GM04503 (cell line): ENCODE measurements around the gene MYLK.
"Not testable (repeated sequence)": the region's sequence is repeated elsewhere in the genome, so short reads cannot be mapped to it uniquely, and the experiment has no call there.

Source experiments
- DNase-seq: peaks from one replicate; pipeline ENCODE4 v3.0.0-alpha.2; 2012; ENCODE audit warnings: low read depth

MYLK gene

DNA sequence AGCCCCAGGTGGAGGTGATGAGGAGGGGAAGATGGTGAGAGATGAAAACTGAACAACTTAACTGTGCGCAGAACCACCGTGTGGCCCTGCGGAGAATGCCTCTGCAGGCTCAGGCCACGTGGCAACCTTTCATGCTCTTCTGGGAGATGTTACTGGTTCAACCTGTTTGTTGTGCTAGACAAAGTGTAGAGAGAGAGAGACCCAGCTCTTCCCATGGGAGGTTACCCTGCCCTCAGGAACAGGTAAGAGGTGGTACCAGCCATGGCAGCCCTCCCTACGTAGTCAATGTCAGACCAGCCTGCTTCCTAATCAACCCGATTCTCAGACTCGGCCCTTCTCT, 262.3 kb downstream of the MYLK start:
- no peak for DNase-seq

DNA sequence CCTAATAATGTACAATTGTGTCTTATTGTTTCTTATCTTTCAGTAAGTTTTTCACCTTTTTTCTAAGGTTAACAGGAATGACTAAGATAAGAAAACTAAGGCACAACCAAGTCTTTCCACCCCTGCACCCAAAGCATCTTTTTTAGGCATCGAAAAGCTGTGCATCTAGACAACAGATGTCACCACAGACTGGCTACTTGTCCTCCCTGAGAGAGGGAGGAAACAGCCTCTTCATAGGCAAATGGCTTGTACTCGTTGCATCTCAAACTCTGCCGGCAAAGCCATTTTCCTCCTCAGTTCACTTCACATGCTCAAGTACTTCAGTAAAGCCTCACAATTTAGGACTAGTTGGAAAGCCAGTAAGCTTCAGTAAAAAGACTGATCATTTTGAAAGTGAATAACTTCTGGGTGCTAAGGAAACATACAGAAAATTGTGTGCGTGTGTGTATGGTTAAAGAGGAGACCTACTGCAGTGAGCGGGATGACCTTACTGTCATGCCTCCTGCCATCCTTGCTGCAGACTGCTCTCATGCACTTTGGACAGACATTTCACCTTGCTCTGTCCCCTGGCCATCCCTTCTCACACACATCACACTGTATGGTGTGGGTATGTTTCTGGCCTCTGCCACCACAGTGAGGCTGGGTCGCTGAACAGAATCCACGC, 262.8 kb downstream of the MYLK start:
- DNase-seq = no peak

DNA sequence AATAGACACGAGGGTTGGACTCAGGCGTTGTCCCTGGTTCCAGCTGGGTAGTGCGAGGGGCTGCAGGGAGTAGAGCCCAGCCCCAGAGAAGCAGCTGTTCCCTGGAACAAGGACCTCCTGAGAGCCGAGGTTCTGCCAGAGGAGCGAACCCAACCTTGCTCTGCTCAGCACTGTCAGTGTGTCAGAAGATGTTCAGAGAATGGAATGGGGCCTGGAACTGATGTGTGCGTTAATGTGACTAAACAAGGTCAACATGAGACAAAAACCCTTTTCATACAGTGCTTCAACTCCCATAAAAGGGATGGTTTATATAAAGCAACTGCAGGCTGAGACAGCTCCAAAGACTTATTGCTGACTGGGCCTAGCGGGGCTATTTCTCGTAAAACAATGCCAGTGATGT, 263.8 kb downstream of the MYLK start:
- no peak for DNase-seq

DNA sequence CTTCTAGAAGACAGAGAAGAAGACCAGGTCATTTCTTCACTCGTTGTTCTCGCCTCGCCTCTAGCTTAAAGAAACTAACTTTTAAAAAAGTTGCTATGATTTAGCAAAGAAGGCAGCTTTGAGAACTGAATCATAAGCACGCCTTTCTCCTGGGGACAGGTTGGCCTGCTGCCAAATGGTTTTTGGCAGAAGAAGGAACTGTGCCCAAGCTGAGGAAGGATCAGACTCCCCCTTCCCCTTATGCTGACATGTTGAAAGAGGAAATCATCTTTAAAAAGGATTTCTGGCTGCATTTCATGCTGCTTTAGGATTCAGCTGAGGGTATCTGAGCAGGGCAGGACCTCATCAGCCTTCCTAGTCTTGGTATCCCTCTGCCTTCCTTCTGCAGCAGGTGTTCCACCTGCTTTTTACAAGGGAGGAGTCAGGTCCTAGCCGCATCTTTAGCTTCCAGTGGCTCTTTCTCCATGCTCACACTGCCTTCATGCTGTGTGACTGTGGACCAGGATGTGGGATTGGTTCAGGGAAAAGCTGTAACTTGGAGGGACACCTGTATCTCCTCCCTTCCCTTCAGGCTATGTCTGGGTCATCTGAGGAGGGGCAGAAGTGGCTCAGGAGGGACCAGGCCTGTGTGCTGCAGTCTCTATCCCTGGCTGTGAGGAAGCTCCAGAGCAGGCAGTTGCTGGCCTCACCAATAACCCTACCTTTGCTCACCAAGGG, 265.2 kb downstream of the MYLK start:
- DNase-seq = peak; percentile 31

DNA sequence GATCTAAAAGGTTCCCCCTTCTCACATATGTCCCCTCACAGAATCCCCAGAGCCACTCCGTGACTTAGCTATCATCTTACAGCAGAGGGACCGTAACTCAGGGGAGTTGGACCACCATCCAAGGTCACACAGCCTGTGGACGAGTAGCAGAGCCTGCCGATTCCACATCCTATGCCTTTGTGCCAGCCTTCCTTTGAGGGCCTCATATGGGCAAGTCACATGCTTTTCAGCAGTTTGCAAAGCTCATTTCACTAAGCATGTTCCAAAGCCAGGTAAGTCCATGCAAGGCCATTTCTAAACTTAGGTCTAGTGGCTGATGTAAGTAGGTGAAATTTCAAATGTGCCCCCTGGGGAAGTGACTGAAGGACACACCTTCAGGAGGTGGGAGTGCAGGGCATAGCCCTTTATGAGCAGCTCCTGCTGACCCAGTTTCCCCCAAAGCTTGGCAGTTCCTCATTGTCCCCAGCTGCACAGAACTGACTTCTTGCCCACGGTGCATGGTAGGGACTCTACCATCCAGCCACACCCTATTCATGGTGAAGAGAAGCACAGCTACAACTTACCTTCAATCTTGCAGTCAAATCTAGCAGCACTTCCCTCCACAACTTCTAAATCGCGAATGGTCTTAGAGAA, 265.9 kb downstream of the MYLK start:
- DNase-seq = no peak

DNA sequence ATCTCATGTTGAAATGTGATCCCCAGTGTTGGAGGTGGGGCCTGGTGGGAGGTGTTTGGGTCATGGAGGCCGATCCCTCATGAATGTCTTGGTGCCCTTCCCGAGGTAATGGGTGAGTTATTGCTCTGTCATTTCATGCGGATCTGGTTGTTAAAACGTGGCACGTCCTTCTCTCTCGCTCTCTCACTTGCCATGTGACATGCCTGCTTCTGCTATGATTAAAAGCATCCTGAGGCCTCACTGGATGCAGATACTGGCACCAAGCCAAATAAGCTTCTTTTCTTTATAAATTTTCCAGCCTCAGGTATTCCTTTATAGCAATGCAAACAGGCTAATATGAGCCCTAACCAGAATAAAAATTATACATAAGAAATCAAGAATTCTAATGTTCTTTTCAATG, 267.5 kb downstream of the MYLK start:
- no peak for DNase-seq

DNA sequence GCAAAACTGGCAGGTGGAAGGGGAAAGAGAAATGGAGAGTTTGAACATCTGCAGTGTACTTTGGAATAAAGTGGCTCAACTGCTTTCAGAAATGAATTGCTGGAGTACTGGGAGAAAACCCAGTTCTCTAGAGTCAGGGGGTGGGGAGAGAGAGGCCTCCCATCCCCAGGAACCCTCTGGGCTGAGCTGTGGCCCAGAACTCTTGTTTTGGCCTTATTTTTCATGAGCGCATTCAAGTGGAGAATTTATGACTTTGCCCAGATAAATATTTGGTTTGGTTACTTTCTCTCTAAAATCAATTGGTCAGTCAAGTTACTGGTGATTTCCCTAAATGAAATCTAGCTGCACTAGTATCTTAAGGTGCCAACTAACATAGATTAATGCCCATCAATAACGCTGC, 270.6 kb downstream of the MYLK start:
- no peak for DNase-seq

DNA sequence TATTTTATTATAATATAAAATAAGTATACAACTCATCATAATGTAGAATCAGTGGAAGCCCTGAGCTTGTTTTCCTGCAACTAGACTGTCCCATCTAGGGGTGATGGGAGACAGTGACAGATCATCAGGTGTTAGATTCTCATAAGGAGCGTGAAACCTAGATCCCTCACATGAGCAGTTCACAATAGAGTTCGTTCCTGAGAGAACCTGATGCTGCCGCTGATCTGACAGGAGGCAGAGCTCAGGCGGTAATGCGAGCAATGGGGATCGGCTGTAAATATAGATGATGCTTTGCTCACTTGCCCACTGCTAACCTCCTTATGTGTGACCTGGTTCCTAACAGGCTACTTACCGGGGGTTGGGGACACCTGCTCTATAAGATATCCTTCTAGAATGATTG, 272.5 kb downstream of the MYLK start:
- not testable (repeated sequence) for DNase-seq

DNA sequence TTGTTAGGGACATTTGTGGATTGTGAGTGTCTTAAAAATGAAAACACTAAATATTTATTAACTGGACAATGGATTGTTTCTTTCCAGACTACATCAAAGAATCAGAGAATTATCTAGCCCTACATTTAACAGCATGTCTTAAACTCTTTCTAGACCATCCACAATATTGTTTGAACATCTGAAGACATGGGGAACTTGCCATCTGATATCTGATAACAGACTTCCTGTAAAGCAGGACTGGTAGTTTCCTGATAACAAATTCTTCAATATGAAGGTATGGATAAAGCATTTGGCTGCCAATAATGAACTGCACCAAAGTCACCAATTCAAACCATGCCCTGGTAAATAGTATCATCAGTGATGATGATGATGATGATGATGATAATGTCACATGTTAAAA, 273.1 kb downstream of the MYLK start:
- DNase-seq = no peak

DNA sequence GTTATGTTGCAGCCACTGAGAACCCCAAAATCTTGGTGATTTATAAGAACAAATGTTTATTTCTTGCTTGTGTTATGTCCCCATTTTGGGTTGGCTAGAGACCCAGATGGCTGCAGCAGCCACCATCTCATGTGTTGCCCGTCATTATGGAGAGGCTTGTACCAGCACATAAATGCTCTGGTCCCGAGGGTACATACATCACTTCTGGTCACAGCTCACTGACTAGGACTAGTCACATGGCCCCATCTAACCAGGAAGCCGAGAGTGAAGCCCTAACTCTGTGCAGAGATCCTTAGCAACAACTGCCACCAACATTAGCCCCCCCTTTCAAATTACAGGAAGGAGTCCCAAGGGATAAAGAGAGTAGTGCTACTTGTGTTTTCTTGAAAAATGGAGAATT, 273.8 kb downstream of the MYLK start:
- DNase-seq = no peak

DNA sequence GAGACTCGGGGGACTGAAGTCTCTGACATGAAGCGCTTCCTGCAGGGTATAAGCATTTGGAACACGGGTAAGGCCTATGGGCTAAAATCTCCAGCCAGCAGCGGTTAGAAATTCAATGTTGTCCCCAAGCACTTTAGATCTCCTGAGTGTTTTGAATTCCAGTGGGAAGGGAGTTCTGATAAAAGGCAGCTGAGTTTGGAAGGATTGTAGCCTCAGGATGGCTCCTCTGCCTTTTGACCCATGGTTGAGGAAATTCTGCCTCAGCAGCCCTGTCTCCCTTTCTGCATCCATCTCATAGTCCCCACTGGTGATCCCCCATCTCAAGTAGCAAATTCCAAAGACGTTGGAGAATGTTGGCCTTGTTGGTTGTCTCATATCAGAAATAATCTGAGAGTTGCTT, 275.1 kb downstream of the MYLK start:
- no peak for DNase-seq

DNA sequence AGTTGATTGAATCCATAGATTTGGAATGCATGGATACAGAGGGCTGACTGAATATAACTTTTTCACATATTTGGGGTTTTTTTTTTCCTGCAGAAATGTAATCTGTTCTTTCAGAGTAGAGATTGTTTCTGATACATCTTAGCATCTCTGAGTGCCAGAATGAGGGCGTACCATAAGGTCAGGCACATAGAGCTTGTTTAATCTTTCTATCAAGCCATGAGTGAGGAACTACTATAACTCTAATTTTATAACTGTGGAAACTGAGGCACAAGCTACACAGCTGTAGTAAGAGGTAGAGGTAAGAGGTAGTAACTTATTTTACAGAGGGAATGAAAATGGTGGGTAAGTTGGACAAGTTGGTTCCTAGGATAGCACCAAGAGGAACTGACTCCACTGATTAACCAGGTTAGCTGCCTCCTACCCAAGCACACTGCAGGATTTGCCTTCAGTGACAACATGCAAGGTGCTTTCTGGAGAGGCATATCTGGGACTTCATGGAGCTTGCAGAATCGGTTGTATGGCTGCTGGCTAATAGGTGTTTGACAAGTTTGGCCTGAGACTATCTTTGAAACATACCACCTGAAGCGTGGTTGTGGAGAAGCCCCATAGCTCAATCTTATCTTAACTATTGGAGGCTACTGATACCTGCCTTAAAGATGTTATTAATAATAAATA, 275.7 kb downstream of the MYLK start:
- DNase-seq = no peak

DNA sequence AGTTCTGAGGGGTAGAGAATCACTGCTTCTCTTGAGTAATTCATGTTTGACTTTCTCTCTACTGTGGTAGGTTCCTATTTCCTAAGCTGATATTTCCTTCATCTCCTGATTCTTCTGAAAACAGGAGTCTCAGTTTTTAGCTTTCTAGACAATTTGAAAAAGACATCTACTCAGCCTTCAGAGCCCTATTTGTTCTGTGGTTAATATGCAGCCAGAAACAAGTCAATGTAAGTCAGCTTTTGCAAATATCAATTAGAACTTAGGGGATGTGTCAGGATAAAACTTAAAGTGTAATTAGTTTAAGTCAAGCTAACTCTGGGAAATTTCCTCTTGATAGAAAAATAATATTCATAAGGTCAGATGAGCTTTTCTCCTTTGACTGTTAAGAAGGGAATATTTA, 277.6 kb downstream of the MYLK start:
- DNase-seq = no peak

DNA sequence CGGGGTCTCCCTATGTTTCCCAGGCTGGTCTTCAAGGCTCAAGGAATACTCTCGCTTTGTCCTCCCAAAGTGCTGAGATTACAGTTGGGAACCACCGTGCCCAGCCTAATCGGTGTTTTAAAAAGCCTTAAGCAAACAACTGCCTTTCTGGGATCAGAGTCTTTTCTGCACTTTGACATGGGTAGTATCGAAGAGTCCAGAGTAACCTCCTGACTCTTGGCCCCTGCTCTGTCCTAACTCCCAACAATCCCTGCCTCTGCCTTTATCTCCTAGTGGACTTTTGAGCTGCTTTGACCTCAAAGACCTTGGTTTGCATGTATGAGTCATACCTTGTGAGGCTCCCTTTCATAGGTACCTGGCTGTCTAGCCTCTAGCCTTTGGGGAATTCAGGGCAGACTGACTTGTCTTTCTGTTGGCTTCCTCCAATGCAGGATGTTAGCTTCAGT, 278.3 kb downstream of the MYLK start:
- DNase-seq = no peak

DNA sequence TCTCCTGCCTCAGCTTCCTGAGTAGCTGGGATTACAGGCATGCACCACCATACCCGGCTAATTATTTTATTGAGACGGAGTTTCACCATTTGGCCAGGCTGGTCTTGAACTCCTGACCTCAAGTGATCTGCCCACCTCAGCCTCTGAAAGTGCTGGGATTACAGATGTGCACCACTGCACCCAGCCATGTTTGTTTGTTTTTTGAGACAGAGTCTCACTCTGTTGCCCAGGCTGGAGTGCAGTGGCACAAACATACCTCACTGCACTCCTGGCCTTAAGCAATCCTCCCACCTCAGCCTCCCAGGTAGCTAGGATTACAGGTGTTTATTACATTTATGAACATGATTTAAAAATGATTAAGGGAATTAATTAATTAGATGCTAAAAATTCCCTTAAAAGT, 281.0 kb downstream of the MYLK start:
- DNase-seq = not testable (repeated sequence)

DNA sequence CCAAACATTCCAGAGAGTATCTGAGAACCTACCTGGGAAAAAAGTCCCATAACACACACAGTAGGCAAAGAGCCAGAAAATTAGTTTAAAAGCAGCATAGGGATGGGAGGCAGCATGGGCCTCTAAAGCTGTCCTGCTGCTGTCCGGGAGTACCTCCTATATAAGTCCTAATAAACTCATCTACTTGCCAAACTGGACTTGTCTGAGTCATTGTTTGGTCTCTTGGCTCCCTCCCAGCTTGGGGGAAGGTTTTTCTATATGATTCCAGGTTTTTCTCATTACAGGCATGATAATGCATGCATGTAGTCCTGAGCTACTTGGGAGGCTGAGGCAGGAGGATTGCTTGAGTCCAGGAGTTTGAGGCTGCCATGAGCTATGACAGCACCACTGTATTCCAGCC, 281.8 kb downstream of the MYLK start:
- no peak for DNase-seq

DNA sequence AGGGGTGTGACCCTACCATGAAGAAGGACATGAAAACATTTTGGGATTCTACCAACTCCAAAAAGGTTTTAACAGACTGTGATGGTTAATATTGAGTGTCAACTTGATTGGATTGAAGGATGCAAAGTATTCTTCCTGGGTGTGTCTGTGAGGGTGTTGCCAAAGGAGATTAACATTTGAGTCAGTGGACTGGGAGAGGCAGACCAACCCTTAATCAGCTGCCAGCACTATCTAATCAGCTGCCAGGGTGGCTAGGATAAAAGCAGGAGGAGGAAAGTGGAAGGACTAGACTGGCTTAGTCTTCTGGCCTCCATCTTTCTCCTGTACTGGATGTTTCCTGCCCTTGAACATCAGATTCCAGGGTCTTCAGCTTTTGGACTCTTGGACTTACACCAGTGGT, 283.3 kb downstream of the MYLK start:
- not testable (repeated sequence) for DNase-seq

DNA sequence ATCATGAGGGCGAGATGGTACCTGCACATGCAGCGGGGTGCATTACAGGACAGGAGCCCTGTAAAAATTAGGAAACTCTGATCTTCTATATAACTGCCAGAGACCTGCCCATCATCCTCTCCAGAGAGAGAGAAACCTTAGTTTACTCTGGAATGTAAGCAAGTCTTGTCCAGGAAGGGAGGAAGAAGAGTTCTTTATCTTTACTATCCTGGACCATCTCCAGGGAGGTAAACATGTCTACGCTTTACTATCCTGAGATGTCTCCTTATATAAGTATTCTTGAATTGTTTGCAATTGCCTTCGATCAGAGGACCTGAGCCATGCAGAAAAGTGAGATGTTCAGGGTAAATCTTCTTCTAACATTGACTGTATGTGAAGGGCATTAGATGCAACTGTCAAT, 286.6 kb downstream of the MYLK start:
- no peak for DNase-seq

DNA sequence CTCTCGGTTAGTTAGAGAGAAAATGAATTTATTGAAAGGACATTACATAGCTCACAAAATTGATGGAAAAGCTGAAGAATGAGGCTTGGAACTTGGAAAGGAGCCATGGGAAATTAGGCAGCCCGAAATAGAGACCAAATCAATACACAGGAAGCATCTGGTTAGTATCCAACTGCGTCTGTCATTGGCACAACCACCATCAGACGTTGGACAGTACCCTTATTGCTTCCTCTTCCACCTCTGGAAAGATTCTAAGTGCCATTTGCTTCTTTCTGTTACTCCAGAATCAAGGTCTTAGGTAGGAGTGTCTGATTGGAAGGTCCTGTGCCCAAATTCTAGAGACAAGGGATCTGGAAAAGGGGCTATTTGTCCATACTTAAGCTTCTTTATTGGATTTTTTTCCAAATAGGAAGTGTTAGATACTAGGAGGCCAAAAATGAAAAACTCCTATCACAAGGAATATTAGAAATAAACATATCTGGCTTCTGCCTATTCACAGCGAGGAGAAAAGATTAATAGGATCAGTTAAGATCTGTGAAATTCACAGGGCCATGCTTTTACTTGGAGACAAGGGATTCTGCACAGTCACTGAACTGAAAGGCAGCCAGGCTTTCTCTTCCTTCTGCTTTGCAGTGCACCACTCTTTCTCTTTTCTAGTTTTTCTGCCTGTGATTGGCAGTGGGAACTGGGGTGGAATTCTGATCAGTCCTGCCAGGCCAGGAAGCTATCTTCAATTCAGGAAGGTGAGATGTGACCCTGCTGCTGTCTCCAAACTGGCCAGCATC, 288.5 kb downstream of the MYLK start:
- DNase-seq = no peak

DNA sequence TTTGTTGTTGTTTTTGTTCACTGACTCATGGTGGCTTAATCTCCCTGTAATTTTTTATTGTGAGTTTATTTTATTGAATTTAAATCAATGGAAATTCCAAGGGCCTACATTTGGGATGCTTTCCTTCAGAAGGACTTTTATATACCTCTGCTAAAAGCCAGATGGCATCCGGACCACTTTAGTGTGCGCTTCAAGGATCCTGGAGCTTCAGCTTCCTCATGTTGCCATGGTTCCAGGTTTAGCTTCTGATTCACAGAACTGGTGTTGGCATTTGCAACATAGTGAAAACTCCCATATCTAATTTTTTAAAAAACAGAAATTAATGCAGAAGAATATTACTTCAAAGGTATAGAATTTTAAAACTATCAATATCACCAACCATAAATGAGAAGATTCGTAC, 290.8 kb downstream of the MYLK start:
- no peak for DNase-seq

DNA sequence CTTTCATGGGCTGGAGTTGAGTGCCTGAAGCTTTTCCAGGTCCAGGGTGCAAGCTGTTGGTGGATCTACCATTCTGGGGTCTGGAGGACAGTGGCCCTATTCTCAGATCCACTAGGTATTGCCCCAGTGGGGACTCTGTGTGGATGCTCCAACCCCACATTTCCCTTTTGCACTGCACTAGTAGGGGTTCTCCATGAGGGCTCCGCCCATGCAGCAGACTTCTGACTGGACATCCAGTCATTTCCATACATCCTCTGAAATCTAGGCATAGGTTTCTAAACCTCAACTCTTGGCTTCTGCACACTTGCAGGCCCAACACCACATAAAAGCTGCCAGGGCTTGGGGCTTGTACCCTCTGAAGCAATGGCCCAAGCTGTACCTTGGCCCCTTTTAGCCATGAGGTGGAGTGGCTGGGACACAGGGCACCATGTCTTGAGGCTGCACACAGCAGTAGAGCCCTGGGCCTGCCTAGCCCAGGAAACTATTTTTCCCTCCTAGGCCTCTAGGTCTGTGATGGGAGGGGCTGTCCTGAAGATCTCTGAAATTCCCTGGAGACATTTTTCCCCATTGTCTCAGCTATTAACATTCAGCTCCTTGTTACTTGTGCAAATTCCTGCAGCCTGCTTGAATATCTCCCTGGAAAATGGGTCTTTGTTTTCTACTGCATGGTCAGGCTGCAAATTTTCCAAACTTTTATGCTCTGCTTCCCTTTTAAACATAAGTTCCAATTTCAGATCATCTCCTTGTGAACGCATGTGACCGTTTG, 293.3 kb downstream of the MYLK start:
- DNase-seq = no peak

DNA sequence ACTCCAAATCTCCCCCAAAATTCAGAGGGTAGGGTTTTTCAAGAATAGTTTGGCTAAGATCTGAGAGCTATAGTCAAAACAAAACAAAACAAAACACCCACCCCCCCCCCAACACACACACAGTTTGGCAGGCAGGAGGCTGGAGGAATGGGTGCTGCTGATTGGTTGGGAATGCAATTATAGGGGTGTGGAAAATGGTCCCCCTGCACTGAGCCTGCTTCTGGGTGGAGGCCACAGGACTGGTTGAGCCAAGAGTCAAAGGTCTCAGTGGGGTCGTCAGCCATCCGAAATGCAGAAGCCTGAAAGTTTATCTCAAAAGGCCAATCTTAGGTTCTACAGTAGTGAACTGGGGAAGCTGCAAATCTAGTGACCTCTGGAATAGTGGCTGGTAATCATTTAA, 296.7 kb downstream of the MYLK start:
- DNase-seq = no peak
